ENCODE measurements around the gene TYW1.
"Not testable (repeated sequence)": the region's sequence is repeated elsewhere in the genome, so short reads cannot be mapped to it uniquely, and the experiment has no call there.

Gene TYW1

DNA sequence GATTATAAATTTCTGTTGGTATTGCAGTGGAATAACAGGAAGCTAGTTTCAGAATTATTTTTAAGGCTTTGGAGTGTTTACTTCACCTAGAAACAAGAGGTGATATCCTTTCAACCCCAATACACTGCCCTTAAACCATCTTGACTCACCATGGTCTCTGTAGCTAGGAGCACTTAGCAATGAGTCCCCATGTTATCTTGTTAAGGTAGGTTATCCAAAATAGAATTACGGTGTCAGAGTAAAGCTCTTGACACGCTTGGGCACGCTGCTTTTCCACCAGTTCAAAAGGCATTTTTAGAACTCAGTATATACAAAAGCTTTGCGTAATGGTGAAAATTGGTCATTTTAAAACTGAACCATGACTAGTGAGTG, 46.9 kb downstream of the TYW1 start:
- DNase-seq (ENCODE audit: low read depth in 1 of 2, low spot score in 1 of 2) = not testable (repeated sequence)

DNA sequence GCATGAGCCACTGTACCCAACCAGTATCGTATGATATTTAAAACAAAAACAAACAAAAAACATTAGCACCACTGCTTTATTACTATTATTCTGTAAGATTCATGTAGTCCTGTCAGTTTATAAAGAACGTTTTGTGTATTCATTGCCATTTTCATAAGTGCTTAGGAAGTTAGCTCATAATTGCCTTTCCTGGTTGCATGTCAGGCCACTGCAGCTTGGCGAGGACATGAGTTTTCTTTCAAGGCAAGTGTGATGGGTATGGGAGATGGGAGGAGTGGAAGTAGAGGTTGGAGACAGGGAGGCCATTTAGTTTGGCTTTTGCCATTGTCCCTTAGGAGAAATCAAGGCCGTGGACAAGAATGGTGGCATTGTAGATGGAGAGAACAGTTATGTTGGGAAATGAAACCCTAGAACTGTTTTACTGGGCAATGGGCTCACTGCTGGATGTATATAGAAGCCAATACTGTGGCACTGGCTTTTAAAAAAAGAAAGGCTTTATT, 48.9 kb downstream of the TYW1 start:
- no peak for DNase-seq (ENCODE audit: low read depth in 1 of 2, low spot score in 1 of 2)

DNA sequence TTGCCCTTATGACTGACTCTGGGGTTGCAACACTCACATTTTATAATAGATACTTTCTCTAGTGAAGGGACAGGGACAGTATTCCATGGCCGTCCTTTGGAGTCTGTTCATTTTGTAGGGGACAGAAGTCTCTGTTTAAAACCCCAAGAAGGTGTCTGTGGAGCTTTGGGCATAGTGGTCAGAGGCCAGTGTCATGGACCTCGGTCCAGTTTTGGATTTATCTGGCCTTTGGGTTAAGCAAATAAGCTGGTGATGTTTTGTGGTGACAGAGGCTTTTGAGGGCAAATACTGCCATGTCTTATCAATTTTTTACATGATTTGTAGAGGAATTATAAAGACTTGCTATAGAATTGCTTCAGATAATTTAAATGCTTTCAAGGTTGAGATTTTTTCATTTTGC, 50.2 kb downstream of the TYW1 start:
- DNase-seq (ENCODE audit: low read depth in 1 of 2, low spot score in 1 of 2) = not testable (repeated sequence)

DNA sequence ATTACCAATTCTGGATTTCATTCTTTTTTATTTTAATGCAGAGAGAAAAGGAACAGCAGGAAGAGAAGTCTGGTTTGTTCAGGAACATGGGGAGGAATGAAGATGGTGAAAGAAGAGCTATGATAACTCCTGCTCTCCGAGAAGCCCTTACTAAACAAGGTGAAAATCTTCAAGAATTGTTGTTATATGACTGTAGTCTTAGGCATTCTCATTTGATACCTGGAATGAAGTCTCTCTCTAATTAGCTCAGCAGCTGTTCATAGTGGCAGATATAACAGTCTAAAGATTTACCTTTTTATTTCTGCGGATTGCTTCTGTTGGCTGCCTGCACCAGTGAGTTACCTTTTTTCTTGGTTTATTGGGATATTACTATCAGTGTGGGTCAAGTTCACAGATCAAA, 53.3 kb downstream of the TYW1 start:
- not testable (repeated sequence) for DNase-seq (ENCODE audit: low read depth in 1 of 2, low spot score in 1 of 2)

DNA sequence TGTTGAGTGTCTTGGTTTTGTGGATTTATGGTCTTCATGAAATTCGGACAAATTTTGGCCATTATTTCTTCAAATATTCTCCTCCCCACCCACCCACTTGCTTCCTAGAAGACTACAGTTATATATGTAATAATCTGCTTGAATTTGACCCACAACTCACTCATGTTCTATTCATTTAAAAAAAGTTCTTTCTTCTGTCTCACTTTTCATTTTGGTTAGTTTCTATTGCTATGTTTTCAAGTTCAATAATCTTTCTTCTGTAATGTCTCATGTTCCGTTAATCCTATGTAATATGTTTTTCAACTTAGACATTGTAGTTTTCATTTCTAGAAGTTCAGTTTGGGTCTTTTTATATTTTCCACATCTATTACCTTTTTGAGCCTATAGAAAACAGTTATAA, 55.5 kb downstream of the TYW1 start:
- not testable (repeated sequence) for DNase-seq (ENCODE audit: low read depth in 1 of 2, low spot score in 1 of 2)

DNA sequence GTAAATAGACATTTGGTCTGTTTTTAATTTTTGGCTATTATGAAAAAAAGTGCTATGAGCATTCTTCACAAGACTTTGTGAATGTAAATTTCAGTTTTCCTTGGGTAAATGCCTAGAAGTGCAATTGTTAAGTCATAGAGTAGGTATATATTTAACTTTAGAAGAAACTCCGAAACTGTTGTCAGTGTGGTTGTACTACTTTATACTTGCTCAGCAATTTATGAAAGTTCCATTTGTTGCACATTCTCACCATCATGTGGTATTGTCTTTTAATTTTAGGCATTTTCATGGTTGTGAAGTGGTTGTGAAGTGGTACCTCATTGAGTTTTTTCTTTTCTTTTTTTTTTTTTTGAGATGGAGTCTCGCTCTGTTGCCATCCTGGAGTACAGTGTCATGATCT, 60.0 kb downstream of the TYW1 start:
- no peak for DNase-seq (ENCODE audit: low read depth in 1 of 2, low spot score in 1 of 2)

DNA sequence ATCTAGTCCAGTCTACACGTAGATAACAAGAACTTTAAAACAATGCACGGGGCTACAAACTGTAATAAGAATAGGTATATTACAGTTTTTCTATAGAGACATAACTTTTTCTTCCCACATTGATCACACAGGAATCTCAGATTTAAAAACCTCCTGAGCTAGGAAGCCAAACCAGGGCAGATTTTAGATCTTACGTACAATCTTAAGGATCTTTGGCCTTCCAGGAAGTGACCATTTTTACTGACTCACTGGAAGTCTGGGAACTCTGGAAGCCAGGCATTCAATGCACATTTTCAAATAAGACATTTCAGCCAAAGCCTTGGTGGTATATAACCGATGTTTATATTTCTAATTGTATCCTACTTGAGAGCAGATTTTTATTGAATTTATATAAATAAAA, 64.7 kb downstream of the TYW1 start:
- DNase-seq (ENCODE audit: low read depth in 1 of 2, low spot score in 1 of 2) = not testable (repeated sequence)

DNA sequence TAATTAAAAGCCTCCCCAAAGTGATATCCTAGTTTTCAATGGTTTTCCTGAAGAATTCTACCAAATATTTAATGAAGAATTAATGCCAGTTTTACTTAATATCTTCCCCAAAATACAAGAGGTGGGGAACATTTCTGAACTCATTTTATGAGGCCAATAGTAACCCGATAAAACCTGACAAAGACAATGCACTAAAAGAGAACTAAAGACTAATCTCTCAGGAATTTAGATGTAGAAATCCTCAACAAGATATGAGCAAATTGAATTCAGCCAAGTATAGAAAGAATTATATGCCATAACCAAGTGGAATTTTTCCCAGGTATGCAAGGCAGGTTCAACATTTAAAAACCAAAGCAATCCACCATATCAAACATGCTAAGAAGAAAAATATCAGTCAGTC, 66.2 kb downstream of the TYW1 start:
- not testable (repeated sequence) for DNase-seq (ENCODE audit: low read depth in 1 of 2, low spot score in 1 of 2)

DNA sequence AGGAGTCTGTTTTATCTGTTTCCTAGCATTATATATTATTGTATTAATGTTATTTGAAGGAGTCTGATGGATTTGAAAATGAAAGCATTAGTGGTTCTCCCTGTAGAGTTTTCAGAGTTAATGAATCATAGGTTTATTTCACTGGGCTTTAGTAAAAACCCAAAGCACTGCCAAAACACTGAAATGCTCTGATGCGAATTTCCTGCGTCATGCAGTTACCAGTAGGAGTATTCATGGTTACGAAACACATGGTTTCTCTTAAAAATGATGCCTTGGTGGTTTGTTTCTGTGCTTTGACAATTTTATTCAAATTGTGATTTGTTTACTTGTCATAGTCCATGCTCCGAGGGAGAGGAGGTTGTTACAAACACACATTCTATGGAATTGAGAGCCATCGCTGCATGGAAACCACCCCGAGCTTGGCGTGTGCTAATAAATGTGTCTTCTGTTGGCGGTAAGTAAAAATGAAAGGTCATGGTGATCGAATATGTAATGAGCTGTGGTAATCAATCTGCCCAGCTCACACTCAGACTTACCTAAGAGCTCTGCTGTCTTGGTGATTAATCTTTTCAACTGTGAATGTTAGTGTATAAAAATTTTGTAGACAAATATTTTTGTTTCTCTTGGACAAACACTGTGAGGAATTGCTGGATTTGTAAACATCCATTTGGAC, 70.5 kb downstream of the TYW1 start:
- DNase-seq (ENCODE audit: low read depth in 1 of 2, low spot score in 1 of 2) = not testable (repeated sequence)

DNA sequence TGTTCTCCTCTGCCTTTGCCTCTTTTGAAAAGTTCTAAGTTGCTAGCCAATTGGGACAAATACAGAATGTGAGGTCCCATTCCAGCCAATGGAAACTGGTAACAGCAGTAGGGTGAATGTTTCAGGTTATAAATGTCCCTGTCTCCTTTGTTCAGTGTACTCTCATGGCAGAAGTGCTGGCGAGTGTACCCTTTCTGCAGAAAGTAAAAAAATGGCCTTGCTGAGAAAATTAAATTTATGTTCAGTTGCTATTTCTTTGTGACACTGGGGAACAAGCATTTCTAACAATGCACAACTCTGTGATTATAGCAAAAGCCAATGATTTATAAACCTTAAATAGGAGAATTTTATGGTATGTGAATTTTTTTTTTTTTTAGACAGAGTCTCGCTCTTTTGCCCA, 79.5 kb downstream of the TYW1 start:
- DNase-seq (ENCODE audit: low read depth in 1 of 2, low spot score in 1 of 2) = not testable (repeated sequence)

DNA sequence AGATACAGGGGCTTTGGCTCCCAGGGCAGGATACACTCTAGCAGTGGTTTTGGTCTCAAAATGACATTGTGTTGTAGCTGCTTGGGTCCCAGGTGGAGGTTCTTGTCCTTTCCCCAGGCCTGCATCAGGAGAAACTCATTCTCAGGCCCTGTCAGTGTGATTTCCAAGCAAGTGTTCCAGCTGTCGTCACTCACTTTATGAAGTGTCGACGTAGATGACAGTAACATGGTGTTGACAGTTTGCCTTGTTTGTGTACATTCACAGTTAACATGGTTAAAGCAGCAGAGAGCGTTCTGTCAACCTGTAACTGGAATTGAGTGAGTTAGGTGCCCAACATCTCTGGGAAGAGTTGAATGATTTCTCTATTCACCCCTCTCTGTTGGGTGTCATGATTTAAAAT, 86.2 kb downstream of the TYW1 start:
- DNase-seq (ENCODE audit: low read depth in 1 of 2, low spot score in 1 of 2) = not testable (repeated sequence)

DNA sequence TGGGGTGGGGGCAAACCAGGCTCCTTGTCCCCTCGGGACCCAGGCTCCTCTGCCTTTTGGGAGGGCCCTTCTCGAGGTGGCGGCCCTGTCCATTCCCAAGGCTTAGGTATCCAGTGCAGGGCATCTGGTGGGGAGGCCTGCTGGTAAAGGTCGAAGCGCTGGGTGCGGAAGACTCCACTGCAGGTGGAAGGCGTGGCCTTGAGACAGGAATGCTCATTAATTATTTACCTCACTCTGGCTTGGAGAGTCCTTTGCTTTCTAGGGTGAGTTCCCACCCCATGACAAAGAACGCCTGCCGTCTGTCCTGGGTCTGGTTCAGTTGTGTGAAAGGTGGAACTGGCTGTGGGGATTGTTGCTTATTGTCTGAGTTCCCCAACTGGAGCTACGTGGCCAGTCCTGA, 92.6 kb downstream of the TYW1 start:
- DNase-seq (ENCODE audit: low read depth in 1 of 2, low spot score in 1 of 2) = not testable (repeated sequence)

DNA sequence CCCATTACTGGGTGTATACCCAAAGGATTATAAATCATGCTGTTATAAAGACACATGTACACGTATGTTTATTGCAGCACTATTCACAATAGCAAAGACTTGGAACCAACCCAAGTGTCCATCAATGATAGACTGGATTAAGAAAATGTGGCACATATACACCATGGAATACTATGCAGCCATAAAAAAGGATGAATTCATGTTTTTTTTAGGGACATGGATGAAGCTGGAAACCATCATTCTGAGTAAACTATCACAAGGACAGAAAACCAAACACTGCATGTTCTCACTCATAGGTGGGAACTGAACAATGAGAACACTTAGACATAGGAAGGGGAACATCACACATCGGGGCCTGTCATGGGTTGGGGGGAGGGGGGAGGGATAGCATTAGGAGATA, 94.4 kb downstream of the TYW1 start:
- not testable (repeated sequence) for DNase-seq (ENCODE audit: low read depth in 1 of 2, low spot score in 1 of 2)

DNA sequence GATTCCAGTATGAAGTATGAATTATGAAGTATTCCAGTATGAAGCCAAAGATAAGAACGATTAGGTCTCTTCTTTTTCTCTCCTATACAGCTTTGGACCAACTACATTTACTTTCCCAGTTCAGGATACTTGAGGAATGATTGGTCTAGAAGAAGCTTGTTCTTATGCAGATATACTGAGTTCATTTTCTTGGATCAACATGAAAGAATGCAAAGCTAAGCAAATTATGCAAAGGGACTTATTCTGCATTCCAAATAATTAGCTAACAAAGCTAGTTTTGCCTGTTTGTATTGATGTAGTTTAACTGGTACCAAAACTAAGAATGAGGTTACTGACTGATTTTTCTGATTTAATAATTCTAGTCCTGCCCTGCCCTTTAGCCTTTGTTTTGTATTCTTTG, 101.4 kb downstream of the TYW1 start:
- DNase-seq (ENCODE audit: low read depth in 1 of 2, low spot score in 1 of 2) = not testable (repeated sequence)

DNA sequence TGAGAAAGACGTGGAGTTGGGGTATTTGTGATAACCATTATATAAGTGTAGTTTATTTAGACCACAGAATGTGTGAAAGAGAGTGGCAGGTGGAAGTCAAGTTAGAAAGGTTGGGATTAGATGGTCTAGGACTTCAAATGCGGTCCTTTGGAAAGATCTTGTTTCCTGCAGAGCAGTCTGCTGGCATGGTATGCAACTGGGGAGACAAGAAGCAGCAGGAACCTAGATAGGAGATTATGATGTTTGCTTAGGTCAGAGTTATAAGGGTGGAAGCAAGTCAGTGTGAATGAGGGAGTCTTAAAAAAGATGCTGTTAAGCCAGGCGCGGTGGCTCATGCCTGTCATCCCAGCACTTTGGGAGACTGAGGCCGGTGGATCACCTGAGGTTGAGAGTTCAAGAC, 102.8 kb downstream of the TYW1 start:
- DNase-seq (ENCODE audit: low read depth in 1 of 2, low spot score in 1 of 2) = not testable (repeated sequence)

DNA sequence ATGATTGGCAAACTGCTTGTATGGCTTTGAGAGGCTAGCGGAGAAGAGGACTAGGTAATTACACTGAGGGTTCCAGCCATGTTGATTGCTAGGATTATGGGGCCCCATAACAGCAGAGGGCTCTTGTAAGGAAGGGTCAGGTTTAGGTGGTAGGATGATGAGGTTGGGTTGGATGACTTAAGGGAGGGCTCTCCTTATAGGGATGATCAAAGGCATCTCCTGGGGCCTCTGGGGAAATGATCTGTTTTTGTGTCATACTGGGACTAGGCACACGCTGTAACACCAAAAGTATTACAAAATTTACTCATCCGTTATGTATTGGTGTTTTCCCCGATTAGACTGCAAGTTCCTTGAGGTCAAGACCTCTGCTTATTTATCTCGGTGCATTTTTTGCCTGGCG, 103.4 kb downstream of the TYW1 start:
- DNase-seq (ENCODE audit: low read depth in 1 of 2, low spot score in 1 of 2) = not testable (repeated sequence)

DNA sequence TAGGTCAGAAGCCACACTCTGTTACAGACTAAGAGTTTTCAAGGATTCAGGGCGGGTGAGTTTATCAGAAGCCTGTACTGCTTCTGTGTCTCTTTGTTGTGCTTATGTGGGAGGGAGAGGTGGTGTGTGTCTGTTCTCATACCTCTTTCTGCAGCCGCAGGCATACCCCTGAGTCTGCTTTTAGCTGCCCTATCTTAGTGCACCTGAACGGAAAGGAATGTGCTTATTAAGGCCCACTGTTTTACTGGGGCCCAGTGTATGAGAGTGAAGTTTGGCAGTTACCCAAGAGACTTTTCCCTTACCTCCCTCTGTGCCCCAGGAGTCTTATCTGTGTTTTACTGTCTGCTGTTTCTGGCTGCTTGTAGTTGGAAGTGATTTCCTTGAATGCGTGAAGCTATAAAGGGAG, 104.3 kb downstream of the TYW1 start:
- DNase-seq (ENCODE audit: low read depth in 1 of 2, low spot score in 1 of 2) = no peak

DNA sequence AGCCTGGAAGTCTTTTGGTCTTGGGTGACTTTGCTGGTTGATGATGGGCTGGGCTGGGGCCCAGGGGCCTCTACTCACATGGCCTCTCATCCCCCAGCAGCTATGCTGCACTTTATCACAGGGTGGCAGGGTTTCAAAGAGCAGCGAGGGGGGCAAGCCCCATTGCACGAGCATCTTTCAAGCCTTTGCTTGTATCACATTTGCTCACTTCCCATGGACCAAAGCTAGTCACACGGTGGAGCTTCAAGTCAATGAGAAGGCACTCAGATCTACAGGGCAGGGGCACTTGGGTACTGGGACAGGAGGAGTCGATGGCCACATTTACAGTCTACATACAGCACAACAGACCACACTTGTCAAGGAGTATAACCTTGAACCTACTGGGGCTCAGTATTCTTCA, 108.3 kb downstream of the TYW1 start:
- not testable (repeated sequence) for DNase-seq (ENCODE audit: low read depth in 1 of 2, low spot score in 1 of 2)

DNA sequence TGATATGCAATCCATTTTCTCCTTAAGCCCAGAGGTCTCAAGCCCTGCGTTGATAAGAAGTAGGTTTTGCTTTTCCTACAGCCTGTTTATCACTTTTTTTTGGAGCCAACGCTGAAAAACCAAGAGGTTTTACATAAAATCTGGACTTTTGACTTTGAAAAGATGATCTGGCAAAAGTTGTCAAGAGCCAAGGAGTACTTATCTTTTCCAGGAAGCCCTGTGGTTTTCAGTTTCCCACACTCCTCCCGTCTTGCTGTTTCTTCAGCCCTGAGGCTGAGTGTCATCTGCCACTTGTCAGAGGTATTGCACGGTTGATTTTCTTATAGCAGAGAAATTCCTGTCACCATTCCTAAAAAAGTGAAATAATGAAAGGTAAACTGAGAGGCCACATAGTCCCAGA, 108.7 kb downstream of the TYW1 start:
- no peak for DNase-seq (ENCODE audit: low read depth in 1 of 2, low spot score in 1 of 2)

DNA sequence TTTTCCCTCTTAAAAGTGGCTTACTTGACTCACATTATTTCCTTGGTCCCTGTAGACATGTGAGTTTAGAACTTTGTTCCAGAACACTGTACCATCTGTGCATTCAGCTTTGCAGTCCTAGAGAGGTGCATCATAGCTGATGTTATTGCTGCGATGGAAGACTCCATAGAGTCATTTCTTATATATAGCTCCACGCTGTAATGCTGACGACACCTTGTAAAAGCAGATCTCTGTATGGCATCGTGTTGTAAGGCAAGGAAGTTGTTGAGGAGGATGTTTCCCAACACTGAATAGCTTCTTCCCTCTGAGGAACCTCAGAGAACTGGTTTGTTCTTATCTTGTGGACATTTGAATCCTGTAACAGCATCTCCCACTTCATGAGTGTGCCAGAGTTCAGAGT, 109.6 kb downstream of the TYW1 start:
- not testable (repeated sequence) for DNase-seq (ENCODE audit: low read depth in 1 of 2, low spot score in 1 of 2)

DNA sequence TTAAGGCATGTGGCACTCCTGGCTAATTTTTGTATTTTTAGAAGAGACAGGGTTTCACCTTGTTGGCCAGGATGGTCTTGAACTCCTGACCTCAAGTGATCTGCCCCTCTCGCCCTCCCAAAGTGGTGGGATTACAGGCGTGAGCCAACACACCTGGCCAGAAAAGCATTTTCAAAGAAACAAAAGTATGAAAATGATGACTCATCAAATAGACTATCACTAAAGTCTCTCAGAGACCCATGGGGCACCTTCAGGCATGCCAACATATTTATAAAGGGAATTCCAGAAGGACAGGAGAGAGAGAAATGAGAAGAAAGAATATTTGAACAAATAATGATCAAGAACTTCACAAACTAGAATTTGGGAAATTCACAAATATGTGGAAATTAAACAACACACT, 114.7 kb downstream of the TYW1 start:
- not testable (repeated sequence) for DNase-seq (ENCODE audit: low read depth in 1 of 2, low spot score in 1 of 2)

DNA sequence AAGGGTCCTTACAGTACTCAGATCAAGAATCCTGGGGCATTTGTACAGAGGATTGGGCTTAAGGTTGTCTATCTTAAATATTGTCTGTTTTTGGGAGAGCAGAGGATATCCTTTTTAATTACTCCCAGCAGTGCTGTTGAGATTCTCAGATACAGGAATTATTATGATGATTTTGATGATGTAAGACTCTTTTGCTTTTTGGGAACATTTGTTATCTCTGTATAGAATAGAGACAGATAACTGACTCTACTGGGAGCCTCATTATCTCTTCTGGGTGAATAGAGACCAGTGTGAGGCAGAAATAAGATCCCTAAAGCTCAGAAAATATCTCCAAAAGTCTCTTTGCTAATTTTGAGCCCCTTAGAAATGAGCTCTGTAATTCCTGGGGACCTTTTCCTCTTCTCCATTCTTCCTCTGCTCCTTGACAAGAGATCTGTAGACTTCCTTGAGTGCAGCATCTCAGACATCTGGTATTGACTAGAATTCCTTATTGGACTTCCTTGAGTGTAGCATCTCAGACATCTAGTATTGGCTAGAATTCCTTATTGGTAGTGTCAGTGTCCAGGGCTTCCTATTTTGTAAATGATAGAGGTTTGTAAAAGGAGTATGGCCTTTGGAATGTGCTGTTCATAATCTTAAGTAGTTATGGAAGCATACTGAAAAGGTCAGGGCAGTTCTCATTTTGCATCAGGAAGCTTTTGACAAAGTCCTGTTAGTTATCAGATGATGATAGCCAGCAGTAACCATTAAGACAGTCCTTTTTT, 118.0 kb downstream of the TYW1 start:
- not testable (repeated sequence) for DNase-seq (ENCODE audit: low read depth in 1 of 2, low spot score in 1 of 2)

DNA sequence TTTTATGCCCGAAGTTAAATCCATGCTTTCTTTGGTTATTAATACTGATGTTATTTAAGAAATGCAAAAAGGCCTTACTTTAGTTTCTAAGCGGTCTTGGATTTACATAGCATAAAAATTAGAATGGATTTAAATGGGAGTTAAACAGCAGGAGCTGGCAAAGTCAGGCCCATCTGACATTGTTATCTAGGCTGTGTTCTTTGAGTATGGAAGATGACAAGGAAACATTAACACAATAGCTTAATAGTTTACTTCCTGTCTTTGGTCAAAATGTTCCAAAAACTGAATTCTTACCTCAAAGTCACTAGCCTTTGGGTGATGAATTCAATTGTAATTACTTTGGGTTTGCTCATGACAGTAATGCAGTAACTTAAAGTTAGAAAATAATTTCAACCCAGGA, 123.9 kb downstream of the TYW1 start:
- not testable (repeated sequence) for DNase-seq (ENCODE audit: low read depth in 1 of 2, low spot score in 1 of 2)
